Measurements from ENCODE around the gene HOXC11.

Gene HOXC11

GRCh38 chr12:54010053-54010971, 37.4 kb downstream of the HOXC11 start:
- no peak for DNase-seq (ENCODE audit: low read depth)

- no peak for DNase-seq (ENCODE audit: low read depth)
Observed at GRCh38 chr12:54010972-54011664, 38.2 kb downstream of the HOXC11 start.

GRCh38 chr12:54011665-54012532, 39.0 kb downstream of the HOXC11 start:
- no peak for DNase-seq (ENCODE audit: low read depth)

GRCh38 chr12:54012631-54013409, 39.9 kb downstream of the HOXC11 start:
- DNase-seq (ENCODE audit: low read depth), result no peak

GRCh38 chr12:54014377-54015017, 41.6 kb downstream of the HOXC11 start:
- DNase-seq (ENCODE audit: low read depth), result no peak

- DNase-seq (ENCODE audit: low read depth), result no peak
Observed at GRCh38 chr12:54015018-54015931, 42.3 kb downstream of the HOXC11 start.

GRCh38 chr12:54016051-54016450, 43.1 kb downstream of the HOXC11 start:
- no peak for DNase-seq (ENCODE audit: low read depth)

- no peak for DNase-seq (ENCODE audit: low read depth)
Observed at GRCh38 chr12:54016478-54016964, 43.6 kb downstream of the HOXC11 start.

- no peak for DNase-seq (ENCODE audit: low read depth)
Observed at GRCh38 chr12:54017027-54017788, 44.3 kb downstream of the HOXC11 start.

GRCh38 chr12:54017878-54018467, 45.0 kb downstream of the HOXC11 start:
- DNase-seq (ENCODE audit: low read depth), result peak; percentile 49

- DNase-seq (ENCODE audit: low read depth), result no peak
Observed at GRCh38 chr12:54018468-54018984, 45.6 kb downstream of the HOXC11 start.

GRCh38 chr12:54019091-54019811, 46.3 kb downstream of the HOXC11 start:
- DNase-seq (ENCODE audit: low read depth), result no peak

GRCh38 chr12:54019924-54020590, 47.1 kb downstream of the HOXC11 start:
- no peak for DNase-seq (ENCODE audit: low read depth)

GRCh38 chr12:54020591-54021405, 47.9 kb downstream of the HOXC11 start:
- DNase-seq (ENCODE audit: low read depth), result no peak

GRCh38 chr12:54021432-54022013, 48.6 kb downstream of the HOXC11 start:
- no peak for DNase-seq (ENCODE audit: low read depth)
